Upper lobe of right lung (tissue), 1 donor: ENCODE data around the gene KPNB1. TPM values are rescaled to one million over a fixed set of nuclear protein-coding genes. Genes with fewer than 3 reads are reported as not detected.

Source experiments
- ATAC-seq: fragments of 200-7000 bp; cut with Tn5 transposase; one replicate; pipeline ENCODE4 v1.9.1; 2020; ENCODE audit warnings: mild to moderate bottlenecking, moderate library complexity
- DNase-seq: peaks from one replicate; pipeline ENCODE4 v3.0.0-alpha.2; 2020
- H3K27ac ChIP-seq: fragments of 200-600 bp; one replicate; pipeline ENCODE4 v1.8.0; 2022
- H3K27me3 ChIP-seq: fragments of 200-600 bp; one replicate; pipeline ENCODE4 v1.8.0; 2022; ENCODE audit warnings: mild to moderate bottlenecking
- H3K36me3 ChIP-seq: fragments of 200-600 bp; one replicate; pipeline ENCODE4 v1.8.0; 2022
- H3K4me1 ChIP-seq: fragments of 200-600 bp; one replicate; pipeline ENCODE4 v1.8.0; 2022
- H3K4me3 ChIP-seq: fragments of 200-600 bp; one replicate; pipeline ENCODE4 v1.8.0; 2022; ENCODE audit warnings: mild to moderate bottlenecking
- H3K9me3 ChIP-seq: fragments of 200-600 bp; one replicate; pipeline ENCODE4 v1.8.0; 2022
- intact Hi-C: fragments of 100-400 bp; cut with DNase I; formaldehyde crosslinking; loops from one replicate; pipeline ENCODE4 v1.11.0; 2022
- total RNA-seq: library from RNA; stranded (reverse); fragmentation: NEBNext Ultra II Directional; extraction: Animal tissue kit (Norgen Biotek cat#: 25700); gene quantifications from one replicate; pipeline ENCODE4 v1.2.1, GENCODE V29; 2021
- TF ChIP-seq, protein P1 (sequence below): fragments of 200-600 bp; IDR thresholded peaks from one replicate; pipeline ENCODE4 v1.8.0; 2022; ENCODE audit warnings: antibody characterized with exemption
- donor health status: DM: no; HTN: yes; CAD: no; lungs with severe emphysema.

The KPNB1 gene
- total RNA-seq, 1 donor from 2014 or later = 196 TPM

DNA sequence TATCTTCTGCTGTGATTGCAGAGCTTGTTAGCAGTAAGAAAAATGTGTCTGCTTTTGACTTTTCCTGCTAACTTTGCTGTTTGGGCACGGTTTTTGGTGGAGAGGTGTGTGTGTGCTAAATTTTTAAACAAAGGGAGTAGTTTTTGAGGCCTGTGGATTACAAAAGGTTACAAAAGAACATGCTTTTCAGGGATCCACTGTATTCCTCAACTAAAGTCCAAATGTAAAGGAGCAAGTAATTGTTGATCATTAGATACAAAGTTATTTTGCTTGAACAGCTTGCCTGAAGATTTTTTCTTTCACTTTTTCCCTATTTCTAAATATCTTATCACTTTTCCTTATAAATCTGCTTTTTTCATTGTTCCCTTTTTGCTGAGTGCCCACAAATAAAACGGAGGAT, 2.0 kb downstream of the KPNB1 start:
- Histone ChIP-seq H3K27ac (no peak overlapping the region), H3K27me3 (no peaks in the 10 kb centered on the region), H3K9me3 (no peaks in the 10 kb centered on the region), H3K4me3 (no peak overlapping the region), H3K4me1 (peaks cover 32% of the 10 kb centered on the region), H3K36me3 (peaks cover 49% of the 10 kb centered on the region)
- no peak for DNase-seq
- no peak for ATAC-seq
- TF ChIP-seq, protein P1, sequence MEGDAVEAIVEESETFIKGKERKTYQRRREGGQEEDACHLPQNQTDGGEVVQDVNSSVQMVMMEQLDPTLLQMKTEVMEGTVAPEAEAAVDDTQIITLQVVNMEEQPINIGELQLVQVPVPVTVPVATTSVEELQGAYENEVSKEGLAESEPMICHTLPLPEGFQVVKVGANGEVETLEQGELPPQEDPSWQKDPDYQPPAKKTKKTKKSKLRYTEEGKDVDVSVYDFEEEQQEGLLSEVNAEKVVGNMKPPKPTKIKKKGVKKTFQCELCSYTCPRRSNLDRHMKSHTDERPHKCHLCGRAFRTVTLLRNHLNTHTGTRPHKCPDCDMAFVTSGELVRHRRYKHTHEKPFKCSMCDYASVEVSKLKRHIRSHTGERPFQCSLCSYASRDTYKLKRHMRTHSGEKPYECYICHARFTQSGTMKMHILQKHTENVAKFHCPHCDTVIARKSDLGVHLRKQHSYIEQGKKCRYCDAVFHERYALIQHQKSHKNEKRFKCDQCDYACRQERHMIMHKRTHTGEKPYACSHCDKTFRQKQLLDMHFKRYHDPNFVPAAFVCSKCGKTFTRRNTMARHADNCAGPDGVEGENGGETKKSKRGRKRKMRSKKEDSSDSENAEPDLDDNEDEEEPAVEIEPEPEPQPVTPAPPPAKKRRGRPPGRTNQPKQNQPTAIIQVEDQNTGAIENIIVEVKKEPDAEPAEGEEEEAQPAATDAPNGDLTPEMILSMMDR = no peak
- intact Hi-C loops = no loop called here

DNA sequence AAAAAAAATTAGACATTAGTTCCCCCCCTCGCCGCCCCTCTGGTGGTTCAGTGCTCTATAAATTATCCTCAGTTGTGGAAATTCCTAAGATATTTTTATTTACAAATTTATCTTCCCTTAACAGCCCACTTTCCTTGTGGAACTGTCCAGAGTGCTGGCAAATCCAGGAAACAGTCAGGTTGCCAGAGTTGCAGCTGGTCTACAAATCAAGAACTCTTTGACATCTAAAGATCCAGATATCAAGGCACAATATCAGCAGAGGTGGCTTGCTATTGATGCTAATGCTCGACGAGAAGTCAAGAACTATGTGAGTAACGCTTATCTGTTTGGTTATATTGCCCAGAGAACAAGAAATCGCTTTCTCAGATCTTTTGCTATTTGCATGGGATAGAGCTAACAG, 2.9 kb downstream of the KPNB1 start:
- H3K4me1 ChIP-seq = peaks cover 32% of the 10 kb centered on the region
- ATAC-seq (no peak), DNase-seq (no peak)
- no peaks in the 10 kb centered on the region for H3K27me3 ChIP-seq
- no peak overlapping the region for H3K27ac ChIP-seq
- intact Hi-C loops = no loop called here
- peaks cover 58% of the 10 kb centered on the region for H3K36me3 ChIP-seq
- no peak overlapping the region for H3K4me3 ChIP-seq
- no peaks in the 10 kb centered on the region for H3K9me3 ChIP-seq
- TF ChIP-seq, protein P1 = no peak

DNA sequence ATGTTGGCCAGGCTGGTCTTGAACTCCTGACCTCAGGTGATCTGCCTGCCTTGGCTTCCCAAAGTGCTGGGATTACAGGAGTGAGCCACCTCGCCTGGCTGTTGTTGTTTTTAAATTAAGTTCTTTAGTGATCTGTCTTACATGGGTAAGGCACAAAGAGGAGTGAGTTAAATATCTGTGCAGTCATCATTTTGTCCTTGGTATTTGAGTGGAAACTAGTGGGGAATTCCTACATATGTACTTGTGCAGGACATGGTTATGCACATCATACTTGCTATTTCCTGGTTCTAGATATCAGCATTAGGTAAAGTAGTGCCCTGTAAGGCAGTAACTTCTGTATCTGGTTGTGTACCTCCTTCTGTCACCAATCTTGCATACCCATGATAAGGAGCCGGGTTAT, 3.7 kb downstream of the KPNB1 start:
- Histone ChIP-seq H3K4me1 (peaks cover 28% of the 10 kb centered on the region), H3K36me3 (peaks cover 67% of the 10 kb centered on the region), H3K9me3 (no peaks in the 10 kb centered on the region), H3K4me3 (no peak overlapping the region), H3K27ac (no peak overlapping the region), H3K27me3 (no peaks in the 10 kb centered on the region)
- no peak for ATAC-seq
- intact Hi-C loops = no loop called here
- TF ChIP-seq, protein P1 = no peak
- no peak for DNase-seq

DNA sequence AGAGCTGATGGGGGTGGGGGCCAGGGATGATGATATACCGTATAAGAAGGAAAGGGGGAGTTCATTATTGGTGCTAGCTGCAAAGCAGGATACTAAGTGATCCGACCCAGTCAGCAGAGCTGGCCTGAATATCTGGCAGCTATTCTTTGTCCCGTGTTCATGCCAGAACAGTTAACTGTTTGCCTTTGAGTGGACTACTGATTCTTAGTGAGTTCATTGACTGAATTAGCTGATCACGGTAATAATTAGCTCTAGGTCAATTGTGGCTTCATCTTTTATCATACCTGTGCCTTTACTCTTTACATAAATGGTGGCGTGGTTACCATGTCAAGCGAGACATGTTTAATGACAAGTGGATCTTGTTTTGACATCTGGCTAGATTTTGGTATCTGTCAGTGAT, 5.3 kb downstream of the KPNB1 start:
- intact Hi-C loops = no loop called here
- no peaks in the 10 kb centered on the region for H3K9me3 ChIP-seq
- no peak overlapping the region for H3K4me3 ChIP-seq
- ATAC-seq = no peak
- TF ChIP-seq, protein P1 = no peak
- no peaks in the 10 kb centered on the region for H3K27me3 ChIP-seq
- peaks cover 82% of the 10 kb centered on the region for H3K36me3 ChIP-seq
- peaks cover 29% of the 10 kb centered on the region for H3K4me1 ChIP-seq
- DNase-seq = no peak
- H3K27ac ChIP-seq = no peak overlapping the region

DNA sequence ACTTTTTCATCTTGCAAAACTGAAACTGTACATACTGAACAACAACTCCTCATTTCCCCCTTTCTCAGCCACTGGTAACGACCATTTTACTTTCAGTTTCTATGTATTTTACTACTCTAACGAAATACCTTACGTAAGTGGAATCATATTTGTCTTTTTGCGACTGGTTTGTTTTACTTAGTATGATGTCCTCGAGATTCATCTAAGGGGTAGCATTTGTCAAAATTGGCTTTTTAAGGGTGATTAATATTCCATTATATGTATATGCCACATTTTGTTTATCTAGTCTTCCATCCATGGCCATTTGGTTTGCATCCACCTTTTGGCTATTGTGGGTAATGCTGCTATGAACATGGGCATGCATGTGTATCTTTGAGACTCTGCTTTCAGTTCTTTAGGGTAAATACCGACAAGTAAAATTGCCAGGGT, 10.4 kb downstream of the KPNB1 start:
- peak overlapping the region; percentile 53 for H3K27ac ChIP-seq
- H3K4me3 ChIP-seq = no peak overlapping the region
- no peak for DNase-seq
- no peaks in the 10 kb centered on the region for H3K27me3 ChIP-seq
- no peaks in the 10 kb centered on the region for H3K9me3 ChIP-seq
- peaks cover 100% of the 10 kb centered on the region for H3K36me3 ChIP-seq
- TF ChIP-seq, protein P1 = no peak
- intact Hi-C loops = no loop called here
- peaks cover 8% of the 10 kb centered on the region for H3K4me1 ChIP-seq
- peak; percentile 59 for ATAC-seq
